Brain pericyte (primary cell): ENCODE data around the gene TBL1X.

Experiments
- DNase-seq: peaks from one replicate; pipeline ENCODE4 v3.0.0-alpha.2; 2012; ENCODE audit warnings: low read depth, low spot score

TBL1X gene

GRCh38 chrX:9498236-9498635, 33.4 kb downstream of the TBL1X start:
- DNase-seq, result no peak

DNA sequence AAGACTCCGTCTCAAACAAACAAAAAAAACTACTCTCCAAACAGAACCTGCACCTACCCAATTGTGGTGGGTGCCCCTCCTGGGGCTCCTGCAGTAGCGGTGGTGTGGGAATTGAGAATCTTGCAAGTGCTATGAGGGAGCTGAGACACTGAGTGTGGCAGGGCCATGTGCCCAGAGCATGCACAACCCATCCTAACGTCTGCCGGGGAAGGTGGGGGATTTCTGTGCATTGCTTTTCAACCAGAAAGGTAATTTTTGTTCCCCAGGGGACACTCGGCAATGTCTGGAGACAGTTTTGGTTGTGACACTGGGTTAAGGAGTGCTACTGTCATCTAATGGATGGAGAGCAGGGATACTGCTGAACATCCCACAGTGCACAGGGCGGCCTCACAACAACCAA, 35.7 kb downstream of the TBL1X start:
- DNase-seq, result no peak

DNA sequence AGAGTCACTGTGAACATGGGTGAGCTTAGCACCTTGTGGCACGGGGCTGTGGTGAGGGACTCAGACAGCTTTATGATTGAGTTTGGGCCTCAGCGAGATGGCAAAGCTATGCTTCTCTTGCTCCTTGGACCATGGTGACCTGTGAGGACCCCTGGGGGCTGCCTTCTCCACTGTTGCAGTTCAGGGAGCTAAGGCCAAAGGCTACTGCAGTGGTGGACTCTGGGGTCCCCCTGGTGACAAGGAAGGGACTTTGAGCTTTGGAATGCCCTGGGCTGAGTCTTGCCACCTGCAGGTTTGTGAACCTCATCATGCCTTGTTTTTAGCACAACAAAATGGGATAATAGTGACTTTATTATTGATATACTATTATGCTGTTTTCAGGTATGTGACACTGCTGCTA, 36.5 kb downstream of the TBL1X start:
- no peak for DNase-seq

GRCh38 chrX:9503261-9503660, 38.4 kb downstream of the TBL1X start:
- no peak for DNase-seq

DNA sequence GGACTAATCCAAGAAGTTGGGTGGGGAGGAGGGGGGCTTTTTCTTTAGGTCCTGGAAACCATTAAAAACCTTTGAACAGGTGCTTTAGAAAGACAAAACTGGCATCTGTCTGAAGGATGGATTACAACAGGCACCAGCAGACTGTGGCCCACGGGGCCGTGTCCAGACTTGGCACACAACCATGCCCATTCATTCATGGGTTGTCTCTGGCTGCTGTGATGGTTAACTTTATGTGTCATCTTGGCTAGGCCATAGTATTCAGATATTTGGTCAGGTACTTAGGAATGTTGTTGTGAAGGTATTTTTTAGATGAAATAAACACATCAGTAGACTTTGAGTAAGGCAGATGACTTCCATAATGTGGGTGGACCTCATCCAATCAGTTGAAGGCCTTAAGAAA, 45.5 kb downstream of the TBL1X start:
- DNase-seq, result no peak

DNA sequence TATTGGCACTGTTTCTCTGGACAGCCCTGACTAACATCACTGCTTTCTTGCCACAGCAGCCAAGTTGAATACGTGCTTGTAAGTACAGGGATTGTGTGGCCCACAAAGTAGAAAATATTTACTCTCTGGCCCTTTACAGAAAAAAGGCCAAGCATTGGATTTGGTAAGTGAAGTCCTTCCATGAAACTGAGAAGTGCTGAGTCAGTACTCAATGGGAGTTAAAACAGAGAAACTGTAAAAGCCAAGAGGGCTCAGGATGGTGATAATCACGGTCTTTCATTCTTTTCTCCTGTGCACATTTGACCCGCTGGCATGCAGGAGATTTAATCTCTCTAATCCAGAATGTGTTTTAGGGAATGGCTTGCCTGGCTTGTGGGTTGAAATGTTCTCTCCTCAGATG, 46.1 kb downstream of the TBL1X start:
- DNase-seq, result no peak

- DNase-seq, result no peak
Observed at GRCh38 chrX:9515489-9515888, 50.6 kb downstream of the TBL1X start.

DNA sequence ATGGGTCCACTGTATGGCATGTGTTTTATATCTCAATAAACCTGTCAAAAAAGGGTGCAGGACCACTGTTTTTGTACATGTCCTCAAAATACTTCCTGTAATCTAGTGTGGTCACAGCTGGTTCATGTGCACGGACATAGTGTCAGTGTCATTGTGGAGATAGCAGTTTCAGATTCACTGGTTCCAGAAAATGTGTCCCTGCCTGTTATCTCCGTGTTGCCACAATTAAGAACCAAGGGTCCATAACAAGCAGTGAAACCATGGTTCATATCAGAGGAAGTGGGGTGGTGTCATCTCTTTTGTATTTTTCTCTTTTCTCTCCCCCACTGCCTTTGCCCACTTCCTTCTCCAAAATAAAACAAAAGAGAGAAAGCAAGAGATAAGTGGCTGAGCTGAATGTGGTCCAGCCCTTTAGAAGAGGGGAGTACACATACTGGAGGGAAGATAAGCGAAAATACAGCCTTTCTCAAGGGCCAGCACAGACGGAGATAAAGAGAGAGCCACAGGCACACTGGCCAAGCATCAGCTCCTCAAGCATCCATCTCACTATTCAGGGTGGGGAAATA, 51.2 kb downstream of the TBL1X start:
- DNase-seq, result no peak

- DNase-seq, result no peak
Observed at GRCh38 chrX:9516635-9517034, 51.8 kb downstream of the TBL1X start.

DNA sequence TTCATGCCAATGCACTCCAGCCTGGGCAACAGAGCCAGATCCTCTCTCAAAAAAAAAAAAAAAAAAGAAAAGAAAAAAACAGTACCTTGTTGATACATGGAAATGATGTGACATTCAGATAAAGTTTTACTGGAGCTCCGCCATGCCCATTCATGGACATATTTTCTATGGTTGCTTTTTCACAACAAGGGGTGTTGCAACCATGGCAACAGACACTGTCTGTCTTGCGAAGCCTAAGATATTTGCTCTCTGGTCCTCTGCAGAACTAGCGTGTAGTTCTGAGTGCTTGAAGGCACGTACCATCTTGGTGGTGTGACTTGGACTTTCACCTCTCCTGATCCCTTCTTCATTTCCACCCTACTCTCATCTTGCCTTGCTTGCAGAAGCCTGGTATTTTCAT, 53.2 kb downstream of the TBL1X start:
- no peak for DNase-seq

DNA sequence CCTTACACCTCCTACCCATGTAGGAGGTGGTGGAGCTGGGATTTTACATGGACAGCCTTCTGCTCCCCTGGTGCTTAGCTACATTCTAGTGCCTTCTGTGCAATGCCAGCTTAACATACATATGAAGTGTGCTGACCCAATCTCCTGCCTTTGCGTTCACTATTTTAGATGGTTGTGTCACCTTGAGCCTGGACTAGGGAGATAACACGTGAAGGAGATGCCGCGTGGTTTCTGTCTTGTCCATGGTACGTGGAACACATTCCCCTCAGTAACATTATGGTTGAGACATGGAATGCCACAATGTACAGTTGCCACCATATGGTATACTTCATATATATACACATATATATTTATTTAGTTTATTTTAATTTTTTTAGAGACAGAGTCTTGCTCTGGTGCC, 54.0 kb downstream of the TBL1X start:
- DNase-seq, result no peak

DNA sequence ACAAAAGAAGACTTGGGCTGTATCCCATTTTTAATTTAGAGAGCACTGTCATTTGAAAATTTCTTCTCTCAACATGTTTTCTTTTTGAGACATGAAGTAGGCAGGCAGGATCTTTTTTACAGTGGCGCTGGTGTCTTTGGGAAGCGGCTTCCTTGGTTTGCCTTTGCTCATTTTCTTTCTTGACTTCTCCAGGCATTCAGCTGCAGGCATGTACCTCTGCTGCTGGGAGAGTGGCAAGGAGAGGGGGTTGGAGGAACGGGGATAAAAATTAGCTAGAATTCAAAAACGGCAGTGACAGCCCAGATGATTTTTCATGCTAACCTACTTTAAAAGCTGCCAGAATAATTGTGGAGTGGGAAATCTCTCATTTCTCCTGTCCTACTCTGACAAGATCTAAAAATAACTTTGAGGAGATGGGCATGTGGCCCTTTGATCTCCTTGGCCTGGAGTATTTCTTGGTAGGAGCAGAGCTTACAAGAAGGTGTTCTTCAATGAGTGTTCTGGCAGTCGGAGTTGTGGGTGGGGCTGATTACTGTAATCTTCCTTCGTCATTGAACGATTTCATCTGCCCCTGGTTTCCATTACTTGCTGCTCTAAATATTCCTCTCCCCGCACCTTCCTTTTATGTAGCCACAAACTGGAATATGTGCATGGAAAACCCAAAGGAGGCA, 54.8 kb downstream of the TBL1X start:
- DNase-seq, result no peak

GRCh38 chrX:9520217-9520590, 55.3 kb downstream of the TBL1X start:
- no peak for DNase-seq

DNA sequence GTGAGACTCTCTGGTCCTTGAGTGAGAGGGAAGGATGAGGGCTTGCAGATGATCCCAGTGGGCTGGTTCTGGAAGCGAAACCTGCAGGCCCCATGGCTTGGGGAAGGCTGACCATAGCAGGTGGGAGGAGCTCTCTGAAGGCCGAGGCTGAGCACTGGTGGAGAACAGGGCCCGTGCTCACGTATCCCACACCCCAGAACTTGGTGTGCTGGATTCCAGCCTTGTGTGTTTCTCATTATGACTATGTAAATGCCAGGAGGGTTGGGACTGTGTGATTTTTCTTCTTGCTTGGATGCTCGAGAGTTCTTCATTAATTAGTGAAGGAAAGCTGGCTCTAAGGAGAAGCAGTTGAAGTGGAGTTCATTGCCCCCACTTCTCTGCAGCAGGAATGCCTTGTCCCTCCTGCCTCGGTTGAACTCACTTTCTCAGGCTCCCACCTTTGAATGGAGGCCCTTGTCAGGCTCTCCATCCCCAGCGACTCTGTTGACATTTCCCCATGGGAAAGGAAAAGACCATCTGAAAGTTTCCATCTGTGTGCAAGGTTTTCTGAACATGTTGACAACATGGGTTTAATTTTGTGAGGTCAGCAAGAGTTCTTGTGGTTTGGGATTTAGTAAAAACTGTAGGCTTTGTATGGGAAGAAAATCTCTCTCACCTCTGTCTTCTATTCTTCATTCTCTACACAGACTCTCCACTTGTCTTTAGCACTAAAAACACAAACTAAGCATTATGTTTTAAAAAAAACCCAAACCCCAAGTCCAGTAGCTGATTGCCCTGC, 57.7 kb downstream of the TBL1X start:
- DNase-seq, result no peak

GRCh38 chrX:9525511-9526248, 60.8 kb downstream of the TBL1X start:
- DNase-seq, result no peak

DNA sequence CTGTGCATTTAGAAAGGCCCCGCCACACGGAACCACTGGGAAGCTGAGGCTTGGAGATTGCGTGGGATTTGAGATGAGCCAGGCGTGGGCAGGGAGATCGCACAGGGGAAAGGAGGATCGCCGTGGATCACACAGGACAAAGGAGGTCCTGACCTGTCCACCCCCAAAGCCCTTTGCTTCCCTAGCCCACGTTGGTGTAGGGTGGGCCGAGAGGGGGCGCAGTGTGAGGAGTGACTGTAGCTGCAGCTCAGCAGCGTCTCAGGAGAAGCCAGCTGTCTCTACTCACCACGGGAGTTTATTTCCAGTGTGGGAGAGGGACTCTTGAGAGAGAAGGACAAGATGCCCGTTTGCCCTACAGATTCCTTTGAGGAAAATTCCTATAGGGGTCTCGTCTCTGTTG, 62.1 kb downstream of the TBL1X start:
- no peak for DNase-seq

DNA sequence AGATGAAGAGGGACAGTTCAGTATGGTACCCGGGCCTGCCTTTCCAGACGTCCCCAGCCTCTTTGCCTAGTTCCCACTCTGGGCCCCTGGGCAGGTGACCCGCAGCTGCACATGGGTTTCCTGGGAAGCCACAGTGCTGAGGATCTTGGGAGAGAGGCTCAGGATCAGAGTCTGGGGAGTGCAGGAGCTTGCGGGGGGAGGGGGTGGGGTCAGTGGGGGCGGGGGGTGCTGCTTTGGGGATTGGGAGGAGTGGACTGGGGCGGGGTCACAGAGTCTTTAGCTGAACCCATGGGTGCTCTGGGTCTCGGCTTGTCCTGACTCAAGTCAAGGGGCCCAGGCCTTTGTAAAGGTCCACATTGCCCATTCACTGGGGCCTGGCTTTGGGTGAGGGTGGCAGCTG, 63.6 kb downstream of the TBL1X start:
- DNase-seq, result no peak

DNA sequence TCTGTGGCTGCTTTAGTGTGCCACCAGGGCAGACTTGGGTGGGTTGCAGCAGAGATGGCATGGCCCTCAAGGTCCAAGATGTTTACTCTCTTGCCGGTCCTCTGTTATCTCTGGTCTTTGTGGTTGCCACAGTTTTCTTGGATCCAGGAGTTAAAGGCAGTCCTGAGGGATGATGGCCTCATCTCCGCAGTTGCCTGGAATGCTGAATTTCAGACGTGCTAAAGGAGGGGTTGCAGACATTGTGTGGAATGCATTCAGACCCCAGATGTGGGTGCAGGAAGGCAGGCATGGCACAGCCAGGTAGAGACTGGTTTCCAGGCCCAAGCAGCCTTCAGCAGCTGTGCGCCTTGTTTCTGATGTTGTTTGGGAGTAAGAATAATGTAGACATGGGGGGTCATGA, 64.4 kb downstream of the TBL1X start:
- no peak for DNase-seq

GRCh38 chrX:9530848-9531274, 66.0 kb downstream of the TBL1X start:
- no peak for DNase-seq

DNA sequence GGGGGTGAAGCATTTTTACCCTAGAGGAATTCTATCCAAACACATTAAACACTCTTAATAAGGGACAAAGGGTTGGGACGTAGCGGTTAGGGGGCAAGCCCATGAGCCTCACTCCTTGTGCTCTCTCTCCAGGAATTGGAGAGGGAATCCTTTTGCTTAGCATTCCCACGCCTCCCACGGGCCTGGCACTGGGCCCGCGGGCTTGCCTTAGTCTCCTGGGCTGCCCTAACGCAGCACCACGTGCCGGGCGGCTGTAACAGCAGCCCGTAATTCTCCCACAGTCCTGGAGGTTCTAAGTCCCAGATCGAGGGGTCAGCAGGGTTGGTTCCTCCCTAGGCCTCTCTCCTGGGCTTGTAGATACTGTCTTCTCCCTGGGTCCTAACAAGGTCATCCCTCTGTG, 67.5 kb downstream of the TBL1X start:
- peak; percentile 10 for DNase-seq

- no peak for DNase-seq
Observed at GRCh38 chrX:9533611-9534010, 68.8 kb downstream of the TBL1X start.

DNA sequence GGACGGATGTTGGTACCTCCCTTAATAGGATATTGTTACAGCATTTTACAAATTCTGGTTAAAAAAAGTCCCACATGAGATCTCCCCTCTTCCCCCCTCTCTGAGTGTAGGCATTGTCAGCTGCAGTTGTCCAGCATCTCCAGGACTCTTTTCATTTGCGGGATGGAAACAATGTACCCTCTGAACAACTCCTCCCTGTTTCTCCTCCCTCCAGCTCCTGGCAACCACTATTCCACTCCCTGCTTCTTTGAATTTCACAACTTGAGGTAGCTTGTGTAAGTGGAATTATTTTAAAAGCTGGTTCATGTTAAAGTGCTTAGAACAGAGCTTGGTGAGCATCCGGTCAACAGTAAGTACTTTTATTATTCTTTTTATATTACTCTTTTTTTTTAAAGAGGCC, 69.8 kb downstream of the TBL1X start:
- peak; percentile 8 for DNase-seq
